Liver (tissue), 9 donors: ENCODE data around the gene LONRF2. TPM values are rescaled to one million over a fixed set of nuclear protein-coding genes. Genes with fewer than 3 reads are reported as not detected.
A peak's percentile ranks its signal among the peaks of the same experiment; 100 is the strongest.

Experiments
- DNase-seq: peaks from one replicate; pipeline ENCODE4 v3.0.0-alpha.2; 2017; ENCODE audit warnings: low spot score
- H3K27ac ChIP-seq, 2 donors: one replicate each; pipeline ENCODE4 v1.7.0; 2013; ENCODE audit warnings: inconsistent platforms in 2 of 2, low read length in 2 of 2, control low read depth in 1 of 2, low read depth in 1 of 2, mild to moderate bottlenecking in 1 of 2
- H3K27me3 ChIP-seq, 4 donors: one replicate each; pipeline versions ENCODE4 v1.6.1 to v1.7.0; 2013; ENCODE audit warnings: low read length in 3 of 4, inconsistent platforms in 1 of 4, mild to moderate bottlenecking in 1 of 4, moderate library complexity in 1 of 4; ENCODE audit not compliant: control insufficient read depth in 4 of 4, insufficient read depth in 4 of 4
- H3K36me3 ChIP-seq, 4 donors: one replicate each; pipeline versions ENCODE4 v1.6.1 to v1.7.0; 2013; ENCODE audit warnings: low read length in 3 of 4, mild to moderate bottlenecking in 3 of 4, low read depth in 1 of 4, moderate library complexity in 1 of 4; ENCODE audit not compliant: control insufficient read depth in 4 of 4, insufficient read depth in 3 of 4
- H3K4me1 ChIP-seq, 4 donors: one replicate each; pipeline versions ENCODE4 v1.6.1 to v1.7.0; 2013; ENCODE audit warnings: low read length in 3 of 4, mild to moderate bottlenecking in 3 of 4, moderate library complexity in 1 of 4; ENCODE audit not compliant: control insufficient read depth in 4 of 4, insufficient read depth in 4 of 4
- H3K4me3 ChIP-seq, 3 donors: one replicate each; pipeline versions ENCODE4 v1.6.1 to v1.7.0; 2013; ENCODE audit warnings: low read length in 3 of 3, control low read depth in 1 of 3, low read depth in 1 of 3, mild to moderate bottlenecking in 1 of 3
- H3K9ac ChIP-seq, 2 donors: one replicate each; pipeline ENCODE4 v1.7.0; 2013; ENCODE audit warnings: low read length in 2 of 2, mild to moderate bottlenecking in 2 of 2, moderate library complexity in 2 of 2, control low read depth in 1 of 2, low read depth in 1 of 2
- H3K9me3 ChIP-seq, 4 donors: one replicate each; pipeline versions ENCODE4 v1.6.1 to v1.7.0; 2013; ENCODE audit warnings: low read length in 3 of 4; ENCODE audit not compliant: control insufficient read depth in 4 of 4
- ATF3 ChIP-seq: IDR thresholded peaks from 2 replicates; pipeline ENCODE4 v1.6.1; 2016; ENCODE audit warnings: antibody characterized with exemption
- CTCF ChIP-seq: fragments of 150-350 bp; IDR thresholded peaks from 2 replicates; pipeline ENCODE4 v1.5.1; 2017; ENCODE audit warnings: improper control_type of control experiment, low read depth, low read length; ENCODE audit not compliant: missing input control
- EGR1 ChIP-seq, 2 donors: IDR thresholded peaks; 2 replicates each; pipeline ENCODE4 v1.6.1; 2016 to 2018; ENCODE audit warnings: antibody characterized with exemption in 2 of 2, low read depth in 2 of 2
- FOXA1 ChIP-seq: IDR thresholded peaks from 2 replicates; pipeline ENCODE4 v1.6.1; 2016; ENCODE audit warnings: antibody characterized with exemption
- FOXA2 ChIP-seq: IDR thresholded peaks from 2 replicates; pipeline ENCODE4 v1.6.1; 2016; ENCODE audit warnings: antibody characterized with exemption
- GABPA ChIP-seq, 2 donors: IDR thresholded peaks in 1 of 2; conservative IDR thresholded peaks in 1 of 2; 2 replicates each; pipeline ENCODE4 v1.6.1; 2016; ENCODE audit warnings: antibody characterized with exemption in 2 of 2, mild to moderate bottlenecking in 1 of 2, moderate library complexity in 1 of 2
- HNF4A ChIP-seq, 2 donors: conservative IDR thresholded peaks; 2 replicates each; pipeline ENCODE4 v1.6.1; 2016; ENCODE audit warnings: antibody characterized with exemption in 2 of 2, mild to moderate bottlenecking in 2 of 2
- HNF4G ChIP-seq: IDR thresholded peaks from 2 replicates; pipeline ENCODE4 v1.6.1; 2016; ENCODE audit warnings: antibody characterized with exemption
- JUND ChIP-seq, 2 donors: IDR thresholded peaks; 2 replicates each; pipeline ENCODE4 v1.6.1; 2016; ENCODE audit warnings: antibody characterized with exemption in 2 of 2
- MAX ChIP-seq: IDR thresholded peaks from 2 replicates; pipeline ENCODE4 v1.6.1; 2016; ENCODE audit warnings: antibody characterized with exemption
- NR2F2 ChIP-seq: IDR thresholded peaks from 2 replicates; pipeline ENCODE4 v1.6.1; 2016; ENCODE audit warnings: antibody characterized with exemption
- RAD21 ChIP-seq, 2 donors: IDR thresholded peaks; 2 replicates each; pipeline ENCODE4 v1.6.1; 2016; ENCODE audit warnings: antibody characterized with exemption in 2 of 2, mild to moderate bottlenecking in 2 of 2
- REST ChIP-seq: IDR thresholded peaks from 2 replicates; pipeline ENCODE4 v1.6.1; 2016; ENCODE audit warnings: antibody characterized with exemption, mild to moderate bottlenecking
- RXRA ChIP-seq, 2 donors: IDR thresholded peaks; 2 replicates each; pipeline ENCODE4 v1.6.1; 2017 to 2018; ENCODE audit warnings: antibody characterized with exemption in 2 of 2, mild to moderate bottlenecking in 1 of 2
- SP1 ChIP-seq: IDR thresholded peaks from 2 replicates; pipeline ENCODE4 v1.6.1; 2018; ENCODE audit warnings: antibody characterized with exemption, mild to moderate bottlenecking
- TAF1 ChIP-seq: conservative IDR thresholded peaks from 2 replicates; pipeline ENCODE4 v1.6.1; 2016; ENCODE audit warnings: antibody characterized with exemption, mild to moderate bottlenecking
- YY1 ChIP-seq: IDR thresholded peaks from 2 replicates; pipeline ENCODE4 v1.6.1; 2016; ENCODE audit warnings: antibody characterized with exemption, mild to moderate bottlenecking
- ZBTB33 ChIP-seq: IDR thresholded peaks from 2 replicates; pipeline ENCODE4 v1.6.1; 2016; ENCODE audit warnings: antibody characterized with exemption
- WGBS: extraction: QIAGEN DNeasy Blood & Tissue Kit; methylation state at CpG from one replicate; pipeline ENCODE4 v1.1.7; 2013; 5-methylcytosine and 5-hydroxymethylcytosine counted together
- polyA plus RNA-seq, 2 donors: library from polyadenylated mRNA; stranded (reverse) in 1 of 2; unstranded in 1 of 2; fragments of 200-250 nt in 1 of 2; fragments of >200 nt in 1 of 2; fragmentation: Nextera tagmentation in 1 of 2; extraction: Ambion mirVana in 1 of 2; gene quantifications; one replicate each; pipeline versions ENCODE4 v1.2.1 to v1.2.3, GENCODE V29; 2013 to 2015
- total RNA-seq, 2 donors: library from RNA; depleted of rRNA; stranded (reverse); fragments of >200 nt; gene quantifications; one replicate each; pipeline ENCODE4 v1.2.3, GENCODE V29; 2014
- donor health status: healthy.
- donor health status: healthy.
- donor health status: healthy.
- donor health status: healthy.
- donor health status: healthy.

The LONRF2 gene
- total and polyA plus RNA-seq, 4 donors, result 0.06 to 3.7 (median 0.24) TPM

- H3K9ac ChIP-seq, result no peak overlapping the region
- H3K27ac ChIP-seq, result peak overlapping the region; percentile 62 to 77
- peaks cover 6 to 17% (median 8%) of the 10 kb centered on the region in 4 donors for H3K4me1 ChIP-seq
- no peaks in the 10 kb centered on the region for H3K9me3 ChIP-seq
- DNase-seq, result no peak
- TF ChIP-seq MAX (peak; percentile 93), NR2F2 (no peak), FOXA1 (peak; percentile 80), HNF4G (no peak), RXRA (IDR thresholded peaks at IDR 0.05) (peak; percentile 32 to 75), HNF4A (conservative IDR thresholded peaks at IDR 0.05) (peak; percentile 52 to 70), ATF3 (peak; percentile 98), JUND (IDR thresholded peaks at IDR 0.05) (peak; percentile 99), ZBTB33 (peak; percentile 64), FOXA2 (peak; percentile 51), SP1 (peak; percentile 59), EGR1 (IDR thresholded peaks at IDR 0.05; ENCODE audit: low read depth in 2 of 2) (peak in 1 of 2 donors; percentile 65), GABPA (IDR thresholded peaks at IDR 0.05 in 1 of 2, conservative IDR thresholded peaks at IDR 0.05 in 1 of 2) (peak in 1 of 2 donors; percentile 65), YY1 (peak; percentile 94), RAD21 (IDR thresholded peaks at IDR 0.05) (peak; percentile 31 to 32), TAF1 (no peak), REST (no peak), CTCF (no peak)
- H3K27me3 ChIP-seq, result no peaks in the 10 kb centered on the region
- no peaks in the 10 kb centered on the region for H3K36me3 ChIP-seq
- WGBS, result 33% methylated on average over 6 of the region's 6 CpGs
- no peak overlapping the region for H3K4me3 ChIP-seq
Measured at GRCh38 chr2:100285691-100286090, 36.6 kb downstream of the LONRF2 start.
